ENCODE results near the gene SDR39U1. TPM values are rescaled to one million over a fixed set of nuclear protein-coding genes. Genes with fewer than 3 reads are reported as not detected.
"Not testable (repeated sequence)": the region's sequence is repeated elsewhere in the genome, so short reads cannot be mapped to it uniquely, and the experiment has no call there.

SDR39U1 gene
- total RNA-seq, 3 donors from 2014 or later: 43.3 to 64.1 (median 47.1) TPM

- no peak overlapping the region for H3K4me3 ChIP-seq
- TF ChIP-seq CTCF (IDR thresholded peaks at IDR 0.05): no peak
- DNase-seq: no peak
- no peaks in the 10 kb centered on the region for H3K36me3 ChIP-seq (ENCODE audit: low read depth)
- ATAC-seq: no peak
- no peaks in the 10 kb centered on the region for H3K9me3 ChIP-seq
- intact Hi-C loops (cut with DNase I, micrococcal nuclease): no loop called here
- peaks cover 8% of the 10 kb centered on the region for H3K4me1 ChIP-seq (ENCODE audit: low read depth)
Observed at GRCh38 chr14:24463017-24463883, 20.7 kb upstream of the SDR39U1 start.

GRCh38 chr14:24461336-24461735, 18.8 kb upstream of the SDR39U1 start:
- no peak for ATAC-seq
- DNase-seq: no peak
- Histone ChIP-seq H3K4me1 (ENCODE audit: low read depth) (peaks cover 8% of the 10 kb centered on the region), H3K4me3 (no peak overlapping the region), H3K9me3 (no peaks in the 10 kb centered on the region), H3K36me3 (ENCODE audit: low read depth) (no peaks in the 10 kb centered on the region)
- no peak for TF ChIP-seq CTCF (IDR thresholded peaks at IDR 0.05)
- intact Hi-C loops (cut with DNase I, micrococcal nuclease): no loop called here

GRCh38 chr14:24459331-24459730, 16.8 kb upstream of the SDR39U1 start:
- no peak for DNase-seq

GRCh38 chr14:24458736-24459135, 16.2 kb upstream of the SDR39U1 start:
- no peaks in the 10 kb centered on the region for H3K9me3 ChIP-seq
- intact Hi-C loops (cut with DNase I, micrococcal nuclease): no loop called here
- DNase-seq (no peak), ATAC-seq (no peak)
- peaks cover 3% of the 10 kb centered on the region for H3K4me1 ChIP-seq (ENCODE audit: low read depth)
- no peak overlapping the region for H3K4me3 ChIP-seq
- H3K36me3 ChIP-seq (ENCODE audit: low read depth): no peaks in the 10 kb centered on the region
- no peak for TF ChIP-seq CTCF (IDR thresholded peaks at IDR 0.05)

More at GRCh38 chr14:24459331-24459730, 16.8 kb upstream of the SDR39U1 start:
- peaks cover 8% of the 10 kb centered on the region for H3K4me1 ChIP-seq (ENCODE audit: low read depth)
- ATAC-seq: no peak
- H3K4me3 ChIP-seq: no peak overlapping the region
- H3K9me3 ChIP-seq: no peaks in the 10 kb centered on the region
- TF ChIP-seq CTCF (IDR thresholded peaks at IDR 0.05): no peak
- no peaks in the 10 kb centered on the region for H3K36me3 ChIP-seq (ENCODE audit: low read depth)
- intact Hi-C loops (cut with DNase I, micrococcal nuclease): no loop called here

GRCh38 chr14:24456980-24457379, 14.4 kb upstream of the SDR39U1 start:
- TF ChIP-seq CTCF (IDR thresholded peaks at IDR 0.05): no peak
- no peak for DNase-seq

GRCh38 chr14:24450828-24451227, 8.3 kb upstream of the SDR39U1 start:
- H3K9me3 ChIP-seq; DNase-seq; H3K4me3 ChIP-seq; intact Hi-C loops (cut with DNase I, micrococcal nuclease); ATAC-seq; H3K36me3 ChIP-seq (ENCODE audit: low read depth); H3K4me1 ChIP-seq (ENCODE audit: low read depth): not testable (repeated sequence)

More at GRCh38 chr14:24456980-24457379, 14.4 kb upstream of the SDR39U1 start:
- H3K4me1 ChIP-seq (ENCODE audit: low read depth): no peaks in the 10 kb centered on the region
- intact Hi-C loops (cut with DNase I, micrococcal nuclease): no loop called here
- H3K36me3 ChIP-seq (ENCODE audit: low read depth): no peaks in the 10 kb centered on the region
- H3K4me3 ChIP-seq: no peak overlapping the region
- no peak for ATAC-seq
- no peaks in the 10 kb centered on the region for H3K9me3 ChIP-seq

All from mucosa of descending colon (tissue), 3 donors.